Thyroid gland (tissue), 4 donors: ENCODE measurements around the gene GBE1.

ENCODE experiments used
- POLR2A ChIP-seq, 2 donors: fragments of 450-650 bp; IDR thresholded peaks; one replicate each; pipeline ENCODE4 v1.6.1; 2017; ENCODE audit warnings: antibody characterized with exemption in 2 of 2, mild to moderate bottlenecking in 2 of 2, moderate library complexity in 1 of 2
- TF ChIP-seq, protein P1 (sequence below), 6 experiments: fragments of 200-600 bp in 3 of 6; fragments of 450-650 bp in 3 of 6; sonication (generic) in 3 of 6; IDR thresholded peaks; one replicate each; pipeline ENCODE4 v1.5.1; 2016 to 2019; ENCODE audit warnings: antibody characterized with exemption in 6 of 6, mild to moderate bottlenecking in 2 of 6, inconsistent platforms in 1 of 6, moderate library complexity in 1 of 6

- TF ChIP-seq POLR2A (IDR thresholded peaks at IDR 0.05): no peak
- TF ChIP-seq, protein P1, sequence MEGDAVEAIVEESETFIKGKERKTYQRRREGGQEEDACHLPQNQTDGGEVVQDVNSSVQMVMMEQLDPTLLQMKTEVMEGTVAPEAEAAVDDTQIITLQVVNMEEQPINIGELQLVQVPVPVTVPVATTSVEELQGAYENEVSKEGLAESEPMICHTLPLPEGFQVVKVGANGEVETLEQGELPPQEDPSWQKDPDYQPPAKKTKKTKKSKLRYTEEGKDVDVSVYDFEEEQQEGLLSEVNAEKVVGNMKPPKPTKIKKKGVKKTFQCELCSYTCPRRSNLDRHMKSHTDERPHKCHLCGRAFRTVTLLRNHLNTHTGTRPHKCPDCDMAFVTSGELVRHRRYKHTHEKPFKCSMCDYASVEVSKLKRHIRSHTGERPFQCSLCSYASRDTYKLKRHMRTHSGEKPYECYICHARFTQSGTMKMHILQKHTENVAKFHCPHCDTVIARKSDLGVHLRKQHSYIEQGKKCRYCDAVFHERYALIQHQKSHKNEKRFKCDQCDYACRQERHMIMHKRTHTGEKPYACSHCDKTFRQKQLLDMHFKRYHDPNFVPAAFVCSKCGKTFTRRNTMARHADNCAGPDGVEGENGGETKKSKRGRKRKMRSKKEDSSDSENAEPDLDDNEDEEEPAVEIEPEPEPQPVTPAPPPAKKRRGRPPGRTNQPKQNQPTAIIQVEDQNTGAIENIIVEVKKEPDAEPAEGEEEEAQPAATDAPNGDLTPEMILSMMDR (IDR thresholded peaks at IDR 0.05): no peak
These were observed 176.4 kb downstream of the GBE1 start for GRCh38 chr3:81585056-81585455.
